ENCODE results near the gene VEPH1.
"Not testable (repeated sequence)": the region's sequence is repeated elsewhere in the genome, so short reads cannot be mapped to it uniquely, and the experiment has no call there.

VEPH1 gene

DNA sequence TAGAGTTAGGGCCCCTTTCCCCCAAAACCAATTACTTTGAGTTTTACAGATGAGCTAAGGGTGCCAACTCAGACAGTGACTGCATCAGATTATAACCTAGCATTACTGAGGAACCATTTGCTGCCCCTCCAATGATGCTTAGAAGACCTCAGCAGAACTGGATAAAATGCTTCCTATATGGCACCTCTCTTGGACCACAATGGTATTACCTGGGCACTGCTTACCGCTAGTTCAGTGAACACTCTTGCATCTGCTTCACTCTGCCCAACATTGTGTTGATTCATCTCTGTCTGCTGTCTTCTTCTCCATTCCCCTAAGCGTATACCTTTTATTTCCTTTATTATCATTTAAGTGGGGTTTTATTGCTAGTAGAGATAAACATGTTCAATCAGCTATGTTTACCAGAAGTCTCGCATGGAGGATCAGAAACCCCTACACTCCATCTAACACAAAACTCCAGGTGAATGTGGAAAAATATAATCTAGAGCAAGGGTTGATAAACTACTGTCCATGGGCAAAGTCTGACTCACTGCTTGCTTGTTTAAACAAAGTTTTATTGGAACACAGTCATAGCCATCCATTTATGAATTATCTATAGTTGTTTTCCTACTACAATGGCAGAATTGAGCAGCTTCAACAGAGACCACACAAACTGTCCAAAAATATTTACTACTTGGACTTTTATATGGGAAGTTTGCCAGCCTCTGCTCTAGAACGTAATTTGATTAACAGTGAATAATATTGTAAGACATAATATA lies 166.8 kb downstream of the VEPH1 start:
- DNase-seq = no peak

DNA sequence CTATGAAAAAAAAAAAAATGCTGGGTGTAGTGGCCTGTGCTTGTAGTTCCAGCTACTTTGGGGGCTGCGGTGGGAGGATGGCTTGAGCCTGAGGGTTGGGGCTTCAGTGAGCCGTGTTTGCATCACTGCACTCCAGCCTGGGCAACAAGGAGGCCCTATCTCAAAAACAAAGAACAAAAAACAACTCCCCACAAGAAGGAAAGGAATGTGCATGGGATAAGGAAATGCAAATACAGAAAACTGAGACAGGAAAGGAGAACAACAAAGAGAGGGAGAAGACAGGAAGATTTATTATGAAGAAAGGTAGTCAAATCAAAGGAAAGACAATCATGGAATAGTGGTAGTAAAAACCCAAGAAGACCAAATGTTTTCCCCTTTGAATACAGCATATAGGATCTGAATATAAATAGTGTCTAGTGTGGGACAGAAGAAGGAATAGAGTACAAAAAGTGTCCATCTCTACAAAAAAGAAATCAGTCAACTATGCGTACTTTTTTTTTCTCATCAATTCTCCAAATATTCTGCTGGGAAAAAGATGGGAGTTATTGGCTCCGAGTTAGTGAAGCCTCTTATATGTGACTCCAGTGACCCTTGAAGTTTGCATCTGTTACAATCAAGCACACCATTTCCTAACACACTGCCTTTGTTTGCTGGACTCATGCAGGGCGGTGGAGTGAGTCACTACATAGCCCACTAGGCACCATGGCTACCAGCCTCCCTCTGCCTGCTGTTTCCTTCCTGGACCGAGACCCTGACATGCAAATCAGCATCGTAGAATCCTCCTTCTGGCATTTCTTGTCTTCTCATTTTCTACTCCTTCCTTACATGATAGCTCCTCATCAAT lies 167.8 kb downstream of the VEPH1 start:
- DNase-seq = no peak

DNA sequence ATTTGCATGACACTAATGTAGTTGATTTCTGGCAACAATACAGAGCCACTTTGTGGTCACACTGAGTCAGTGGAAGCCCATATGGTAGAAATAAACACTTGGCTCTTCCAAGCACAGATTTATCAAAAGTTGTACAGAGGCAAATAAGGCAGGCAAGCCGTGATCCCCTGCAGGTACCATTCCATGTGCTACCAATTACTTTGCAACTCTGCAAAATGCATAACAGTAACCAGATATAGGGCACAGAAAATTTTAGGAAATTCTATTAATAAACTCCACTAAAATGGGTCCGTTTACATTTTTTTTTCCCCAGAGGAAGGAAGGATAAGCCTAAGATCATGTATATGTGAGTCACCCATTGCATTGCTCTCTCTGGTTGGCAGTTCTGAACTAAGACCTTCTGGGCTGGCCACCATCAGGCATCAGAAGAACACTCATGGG lies 169.6 kb downstream of the VEPH1 start:
- no peak for DNase-seq

DNA sequence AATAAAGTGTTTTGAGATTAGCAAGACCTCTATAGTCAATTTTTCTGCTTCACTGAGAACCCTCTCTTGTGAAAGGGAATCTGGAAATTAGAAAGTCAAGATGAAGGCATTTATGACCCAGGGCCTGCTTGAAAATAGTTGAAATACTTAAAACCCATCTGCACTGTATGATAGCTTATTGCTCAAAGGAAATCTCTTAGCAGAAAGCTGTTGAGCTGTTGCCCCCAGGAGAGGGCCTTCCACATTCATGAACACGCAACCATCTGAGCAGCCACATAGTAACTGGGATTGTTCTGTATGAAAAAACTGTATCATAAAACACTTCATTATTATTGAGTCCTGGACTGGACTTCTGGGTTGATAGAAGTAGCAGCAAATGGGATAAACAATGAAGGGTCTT lies 173.0 kb downstream of the VEPH1 start:
- no peak for DNase-seq

DNA sequence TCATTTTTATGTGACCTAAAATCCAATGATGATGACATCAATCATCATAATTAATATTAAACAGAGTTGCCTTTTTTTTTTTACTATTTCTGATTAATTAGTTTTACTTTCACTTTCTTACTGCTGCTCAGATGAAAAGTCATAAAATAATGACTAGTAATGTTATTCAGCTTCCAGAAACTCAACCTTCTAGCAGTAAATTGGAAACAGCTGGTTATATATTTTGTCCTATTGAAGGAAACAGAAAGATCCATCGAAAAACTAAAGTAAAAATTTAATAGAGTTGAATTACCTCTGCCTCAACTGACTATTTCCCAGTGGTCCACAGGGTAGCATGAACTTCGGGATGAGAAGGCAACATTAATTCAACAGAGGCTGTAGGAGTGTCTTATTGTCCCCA lies 173.7 kb downstream of the VEPH1 start:
- DNase-seq = no peak

DNA sequence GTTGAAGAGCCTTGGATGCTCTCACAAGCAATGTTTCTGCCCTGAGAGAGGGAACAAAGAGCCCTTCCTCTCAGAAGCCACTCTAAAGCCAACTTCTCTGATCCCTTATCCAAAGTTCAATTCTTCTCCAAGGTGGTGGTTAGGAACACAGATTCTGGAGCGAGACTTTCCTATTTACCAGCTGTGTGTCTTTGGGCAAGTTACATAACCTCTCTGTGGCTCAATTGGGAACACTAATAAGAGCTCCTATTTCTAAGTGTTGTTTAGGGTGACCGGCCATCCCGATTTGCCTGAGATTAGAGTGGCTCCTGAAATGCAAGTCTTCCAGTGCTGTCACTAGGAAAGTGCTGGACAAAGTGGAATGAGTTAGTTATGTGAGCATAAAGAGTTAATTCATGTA lies 175.4 kb downstream of the VEPH1 start:
- DNase-seq = no peak

DNA sequence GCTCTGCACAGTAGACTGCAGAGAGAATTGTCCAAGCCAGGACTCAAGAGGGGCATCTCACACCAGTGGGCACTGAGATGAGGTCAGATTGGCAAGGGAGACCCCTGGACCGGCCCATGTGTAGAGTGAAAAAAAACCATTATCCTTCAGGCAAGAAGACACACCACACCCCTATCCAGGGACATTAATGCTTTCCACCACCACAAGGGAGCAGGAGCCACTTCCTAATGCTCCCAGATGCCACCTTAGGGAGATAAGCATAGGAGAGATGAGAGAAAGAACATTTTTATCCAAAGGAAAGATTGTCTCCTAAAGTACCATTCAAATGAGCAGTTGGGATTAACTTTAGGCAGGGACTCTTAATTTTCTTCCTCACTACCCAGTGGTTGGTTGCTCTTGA lies 176.2 kb downstream of the VEPH1 start:
- no peak for DNase-seq

DNA sequence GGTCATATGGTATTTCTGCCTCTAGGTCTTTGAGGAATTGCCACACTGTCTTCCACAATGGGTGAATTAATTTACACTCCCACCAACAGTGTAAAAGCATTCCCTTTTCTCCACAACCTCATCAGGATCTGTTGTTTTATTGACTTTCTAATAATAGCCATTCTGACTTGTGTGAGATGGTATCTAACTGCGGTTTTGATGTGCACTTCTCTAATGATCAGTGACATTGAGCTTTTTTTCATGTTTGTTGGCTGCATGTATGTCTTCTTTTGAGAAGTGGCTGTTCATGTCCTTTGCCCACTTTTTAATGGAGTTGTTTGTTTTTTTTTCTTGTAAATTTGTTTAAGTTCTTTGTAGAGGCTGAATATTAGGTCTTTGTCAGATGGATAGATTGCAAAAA lies 178.3 kb downstream of the VEPH1 start:
- not testable (repeated sequence) for DNase-seq

DNA sequence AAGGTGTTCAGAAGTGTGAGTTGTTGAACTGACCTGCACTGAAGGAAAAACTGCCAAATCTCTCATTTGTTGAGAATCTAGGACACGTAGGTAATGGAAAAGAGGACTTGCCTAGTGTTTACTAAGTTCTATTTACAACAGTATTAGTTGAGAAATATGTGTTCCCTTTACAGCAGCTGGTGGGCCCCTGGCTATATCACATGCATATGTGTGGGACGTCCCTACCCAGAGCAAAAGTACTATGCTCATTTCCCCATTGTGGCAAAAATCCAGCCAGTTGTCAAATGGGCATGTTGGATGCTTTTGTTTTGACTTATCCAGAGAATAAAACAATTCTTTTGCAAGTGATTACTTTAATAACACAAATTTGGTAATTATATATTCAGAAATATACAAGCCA lies 179.9 kb downstream of the VEPH1 start:
- DNase-seq = no peak

DNA sequence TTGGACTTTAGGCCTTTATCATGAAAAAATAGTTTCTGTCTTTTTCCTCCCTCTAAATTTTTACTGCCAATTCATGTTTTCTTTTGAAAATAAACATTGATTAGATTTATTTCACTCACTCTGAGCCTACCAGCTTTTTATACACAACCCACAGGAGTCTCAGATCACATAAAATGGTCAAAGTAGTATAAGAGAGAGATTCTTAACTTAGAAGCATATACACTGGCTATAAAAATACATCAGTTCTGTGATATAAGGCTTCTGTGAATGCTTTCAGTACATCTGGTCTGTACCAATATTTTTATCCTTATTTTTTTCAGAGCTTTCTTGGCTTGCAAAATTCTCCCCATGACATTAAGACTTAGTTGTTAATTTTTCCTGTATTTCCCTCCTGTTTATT lies 183.5 kb downstream of the VEPH1 start:
- DNase-seq = no peak

DNA sequence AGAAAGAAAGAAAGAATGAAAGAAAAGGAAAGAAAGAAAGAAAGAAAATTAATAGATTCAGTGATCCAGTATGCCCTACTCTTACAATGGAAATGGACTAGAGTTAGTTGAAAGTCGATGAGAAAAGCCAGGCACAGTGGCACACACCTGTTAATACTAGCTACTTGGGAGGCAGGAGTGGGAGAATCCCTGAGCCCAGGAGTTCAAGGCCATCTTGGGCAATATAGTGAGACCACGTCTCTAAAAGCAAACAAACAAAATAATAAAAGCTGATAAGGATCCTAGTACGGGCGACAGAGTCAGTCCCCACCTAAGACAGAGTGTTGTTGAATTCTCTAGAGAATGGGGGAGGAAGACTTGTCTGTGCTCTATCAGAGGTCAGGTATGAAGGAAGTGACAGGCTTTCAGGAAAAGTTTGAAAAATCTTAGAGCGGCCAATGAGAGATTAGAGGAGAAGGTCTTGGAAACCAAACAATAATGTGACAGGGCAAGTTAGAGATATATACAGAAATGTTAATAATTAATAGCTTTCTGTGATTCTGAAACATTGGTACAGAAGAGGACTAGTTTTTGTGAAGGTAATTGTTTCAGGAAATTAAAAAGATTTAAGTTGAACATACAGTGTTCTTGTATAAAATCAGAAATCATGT lies 184.5 kb downstream of the VEPH1 start:
- no peak for DNase-seq

DNA sequence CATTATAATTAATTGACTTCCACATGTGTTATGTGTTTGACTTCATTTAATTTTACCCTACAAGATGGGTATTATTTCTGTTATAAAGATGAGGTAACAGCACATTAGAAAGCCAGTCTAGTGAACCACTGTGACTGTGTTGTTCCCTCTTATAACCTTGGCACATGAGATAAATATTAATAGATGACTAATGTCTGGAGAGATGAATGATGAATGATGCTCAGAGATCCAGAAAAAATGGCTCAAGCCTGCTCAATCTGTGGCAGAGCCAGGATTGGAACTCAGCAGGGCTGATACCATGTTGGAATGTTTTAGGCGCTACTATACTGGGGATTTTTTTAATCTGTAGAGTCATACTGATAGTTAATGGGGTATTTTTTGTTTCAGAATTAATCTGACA lies 185.3 kb downstream of the VEPH1 start:
- no peak for DNase-seq

DNA sequence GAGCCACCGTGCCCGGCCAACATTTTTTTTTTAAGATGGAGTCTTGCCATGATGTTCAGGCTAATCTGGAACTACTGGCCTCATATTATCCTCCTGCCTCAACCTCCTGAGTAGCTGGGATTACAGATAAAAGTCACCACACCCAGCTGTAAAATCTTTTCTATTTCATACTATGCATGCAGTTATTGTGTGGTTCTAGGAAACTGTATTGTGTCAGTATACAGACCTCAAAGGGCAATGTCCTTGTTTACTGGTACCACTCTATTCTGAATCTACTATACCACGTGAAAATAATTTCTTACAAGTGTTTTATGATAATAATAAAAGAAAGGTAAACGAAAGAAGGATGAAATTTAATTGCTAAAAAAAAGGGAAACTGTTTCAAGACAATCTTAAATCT lies 190.0 kb downstream of the VEPH1 start:
- DNase-seq = no peak

DNA sequence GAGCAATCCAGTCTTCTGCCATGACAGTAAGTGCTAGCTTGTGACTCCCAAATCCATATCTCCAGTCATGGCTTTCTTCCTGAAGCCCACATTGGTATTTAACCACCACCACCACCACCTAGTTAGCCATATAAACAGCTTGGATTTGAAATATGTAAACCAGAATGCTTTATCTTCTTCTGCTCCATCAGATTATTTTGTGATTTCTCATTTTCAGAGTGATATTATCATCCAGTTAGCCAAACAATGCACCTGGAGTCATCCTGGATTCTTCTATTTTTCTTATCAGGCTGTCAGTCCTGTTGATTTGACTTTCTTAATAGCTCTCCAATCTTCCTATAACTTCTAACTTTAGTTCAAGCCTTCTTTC lies 190.9 kb downstream of the VEPH1 start:
- no peak for DNase-seq

DNA sequence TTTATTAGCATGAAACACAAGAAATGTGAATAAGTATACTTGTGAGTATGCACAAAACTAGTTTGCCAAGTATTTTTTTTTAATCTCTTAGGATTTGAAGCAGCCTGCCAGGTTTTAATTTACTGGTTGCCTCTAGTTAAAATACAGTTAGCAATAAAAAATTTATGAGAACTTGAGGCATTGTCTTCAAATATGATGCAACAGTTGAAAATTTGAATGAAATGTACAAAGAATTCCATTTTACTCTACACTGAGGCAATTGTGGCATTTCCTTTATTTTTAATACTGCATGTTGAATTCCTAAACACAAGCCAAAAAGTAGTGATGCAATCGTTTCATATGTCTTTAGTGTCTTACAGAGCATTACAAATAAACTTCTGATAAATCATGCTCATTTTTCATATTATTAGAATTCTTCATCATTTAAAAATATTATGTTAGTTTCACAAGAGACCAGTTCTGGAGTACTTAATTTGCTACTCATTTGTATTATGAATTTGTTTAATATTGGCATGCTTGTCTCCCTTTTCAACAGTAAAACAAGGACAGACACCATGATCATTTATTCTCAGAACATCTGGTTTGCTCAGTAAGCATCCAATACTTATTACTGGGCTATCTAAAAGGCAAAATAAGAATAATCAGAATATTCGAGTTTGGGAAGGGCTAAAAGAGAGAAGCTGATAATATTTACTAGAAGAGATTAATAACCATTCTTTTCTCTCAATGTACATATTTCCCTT lies 191.4 kb downstream of the VEPH1 start:
- no peak for DNase-seq

DNA sequence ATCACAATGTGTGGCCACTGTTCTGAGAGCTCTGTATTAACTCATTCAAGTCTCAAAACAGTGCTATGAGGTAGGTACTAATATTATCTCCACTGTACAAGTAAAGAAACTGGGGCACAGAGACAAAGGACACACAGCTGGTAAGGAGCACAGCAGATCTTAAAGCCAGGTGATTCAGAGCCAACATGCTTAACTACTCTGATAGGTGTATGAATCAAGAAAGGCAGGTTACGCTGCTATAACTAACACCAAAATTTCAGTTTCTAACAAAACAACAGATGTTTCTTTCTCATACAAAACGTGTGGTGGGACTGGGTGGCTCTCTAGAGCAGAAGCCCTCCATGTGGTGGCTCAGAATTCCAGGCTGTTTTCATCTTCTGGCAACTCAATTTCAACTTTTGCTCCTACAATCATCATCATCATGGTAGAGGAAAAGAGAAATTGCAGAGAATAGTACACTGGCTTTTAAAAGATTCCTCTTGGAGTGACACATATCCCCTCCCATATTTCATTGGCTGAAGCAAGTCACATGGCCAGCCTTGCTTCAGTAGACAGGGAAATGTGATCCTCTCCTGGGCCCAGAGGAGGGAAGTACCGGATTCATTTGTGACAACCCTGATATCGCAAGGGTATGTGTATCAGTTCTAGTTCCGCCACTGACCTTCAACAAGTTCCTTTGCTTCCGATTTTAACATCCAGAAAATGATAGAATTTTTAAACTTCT lies 192.7 kb downstream of the VEPH1 start:
- DNase-seq = no peak

DNA sequence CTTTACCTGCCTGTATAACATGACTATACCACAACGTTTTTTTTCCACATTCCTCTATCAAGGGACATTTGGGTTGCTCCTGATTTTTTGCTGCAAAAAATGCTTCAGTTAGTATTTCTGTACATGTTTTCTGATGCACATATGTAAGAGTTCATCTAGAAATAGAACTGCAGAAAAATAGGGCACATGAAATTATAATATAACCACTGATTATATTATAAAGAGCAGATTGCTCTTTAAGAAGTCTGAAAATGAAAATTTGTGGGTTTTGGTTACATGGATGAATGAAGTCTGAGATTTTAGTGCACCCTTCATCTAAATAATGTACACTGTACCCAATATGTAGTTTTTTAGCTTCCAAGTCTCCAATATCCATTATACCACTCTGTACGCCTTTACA lies 196.7 kb downstream of the VEPH1 start:
- no peak for DNase-seq

DNA sequence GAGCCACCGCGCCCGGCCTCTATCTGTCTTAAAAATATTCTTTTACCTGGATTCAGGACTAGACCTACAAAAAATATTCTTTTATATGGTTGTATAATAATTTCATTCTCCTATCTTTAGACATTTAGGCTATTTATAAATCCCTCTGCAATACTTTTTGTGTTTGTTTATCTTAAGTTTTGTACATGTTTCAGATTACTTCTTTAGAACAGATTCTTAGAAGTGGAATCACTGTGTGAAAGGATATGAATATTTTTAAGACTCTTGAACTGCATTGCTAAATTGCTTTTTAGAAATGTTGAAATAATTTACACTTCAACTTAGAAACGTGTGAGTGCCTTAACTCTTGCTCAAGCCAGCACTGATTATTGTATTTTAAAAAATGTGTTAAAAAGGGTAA lies 197.8 kb downstream of the VEPH1 start:
- DNase-seq = no peak

DNA sequence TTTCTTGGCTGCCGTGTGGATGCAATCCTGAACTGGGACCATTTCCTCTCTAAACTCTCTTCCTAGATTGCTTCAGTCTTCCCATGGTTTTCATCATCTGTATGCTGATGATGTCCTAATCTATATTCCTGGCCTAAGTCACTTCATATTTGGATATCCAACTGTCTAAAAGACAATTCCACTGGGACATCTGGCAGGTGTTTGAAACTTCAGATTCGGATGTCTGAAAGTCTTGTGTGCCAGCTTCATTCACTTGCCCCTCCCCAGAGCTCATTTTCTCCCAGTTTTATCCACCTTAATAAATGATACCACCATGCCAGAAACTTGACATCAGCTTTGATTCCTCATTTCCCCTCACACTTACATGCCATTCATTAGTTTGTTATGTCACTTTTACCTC lies 201.5 kb downstream of the VEPH1 start:
- DNase-seq = no peak

DNA sequence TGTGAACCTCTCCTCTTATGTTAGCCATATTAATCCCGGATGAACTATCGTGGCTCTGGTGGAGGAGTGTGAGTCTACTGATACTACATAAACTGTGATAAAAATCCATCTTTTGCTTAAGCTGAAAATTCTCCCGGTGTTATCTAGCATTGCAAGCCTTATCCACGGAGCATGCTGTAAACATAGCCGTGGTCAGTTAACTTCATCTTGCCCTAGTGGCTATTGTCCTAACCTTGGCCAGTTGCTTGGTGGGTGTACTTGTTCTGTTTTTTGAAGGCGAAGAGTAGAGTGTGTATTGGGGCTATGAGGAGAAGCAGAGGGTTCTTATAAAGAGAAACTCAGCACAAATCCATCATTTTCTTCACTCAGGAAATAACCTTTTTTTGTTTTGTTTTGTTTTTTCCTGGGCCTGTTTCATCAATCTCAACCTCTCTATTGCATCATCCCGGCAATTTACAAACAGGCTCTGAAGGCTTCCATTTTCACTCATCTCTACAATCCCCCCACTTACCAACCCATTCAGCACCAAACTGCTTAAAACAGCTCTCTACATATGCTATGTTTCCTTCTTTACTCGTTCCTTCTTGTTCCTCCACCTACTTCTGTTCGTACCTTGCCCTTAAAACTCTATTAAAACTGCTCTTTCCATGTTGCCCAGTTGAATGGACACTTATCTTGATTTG lies 202.1 kb downstream of the VEPH1 start:
- no peak for DNase-seq

DNA sequence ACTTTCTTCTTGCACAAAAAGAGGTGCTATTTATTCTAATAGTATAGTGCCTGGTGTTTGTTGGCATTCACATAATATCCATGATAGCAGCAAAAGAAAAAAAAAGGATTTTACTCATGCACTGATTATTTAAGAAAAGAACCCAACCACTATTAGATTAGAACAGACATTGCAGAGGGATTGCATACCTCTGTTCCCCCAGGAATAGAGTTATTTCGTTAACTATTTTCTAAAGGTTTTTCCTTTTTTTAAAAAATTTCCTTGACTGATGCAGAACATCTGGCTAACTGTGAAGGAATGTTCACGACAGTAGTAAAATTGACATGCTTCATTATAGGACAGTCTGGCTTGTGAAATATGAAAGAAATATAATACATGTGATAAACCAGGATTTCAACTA lies 203.1 kb downstream of the VEPH1 start:
- DNase-seq = no peak

DNA sequence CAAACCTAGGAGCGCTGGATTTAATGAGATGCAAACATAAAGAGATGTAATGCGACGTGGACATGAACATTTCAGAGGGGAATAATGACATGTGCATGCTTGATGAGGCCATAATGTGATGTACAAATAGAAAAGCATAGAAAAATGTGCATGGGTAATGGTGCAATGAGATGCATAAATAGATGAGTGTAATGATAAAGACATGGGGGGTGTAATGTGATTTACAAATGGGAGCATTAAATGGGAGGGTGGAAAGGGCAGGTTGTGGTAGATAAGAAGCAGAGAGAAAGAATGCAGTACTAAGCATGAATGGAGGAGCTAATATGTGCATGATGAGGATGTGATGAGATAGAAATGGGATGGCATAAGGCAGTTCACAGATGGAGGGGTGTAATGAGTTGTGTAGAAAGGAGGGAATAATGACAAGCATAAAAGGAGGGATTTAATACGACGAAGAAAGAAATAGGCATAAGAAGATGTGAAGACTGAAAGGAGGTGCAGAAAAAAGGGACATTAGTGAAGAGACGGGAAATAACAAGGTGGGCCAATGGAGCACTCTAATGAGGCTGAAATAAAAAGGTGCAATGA lies 205.8 kb downstream of the VEPH1 start:
- no peak for DNase-seq
